ENCODE results near the gene KIF7.

GRCh38 chr15:89629829-89630228 is 25.4 kb downstream of the KIF7 start:
- TF ChIP-seq CTCF (IDR thresholded peaks at IDR 0.05) = no peak
- no peak for TF ChIP-seq EZH2 (IDR thresholded peaks at IDR 0.05)
